Gastrocnemius medialis (tissue), 4 donors: ENCODE measurements around the gene CXorf58. TPM values are rescaled to one million over a fixed set of nuclear protein-coding genes. Genes with fewer than 3 reads are reported as not detected.
"Not testable (repeated sequence)": the region's sequence is repeated elsewhere in the genome, so short reads cannot be mapped to it uniquely, and the experiment has no call there.

ENCODE experiments used
- ATAC-seq, 2 donors: fragments of 150-250 bp; one replicate each; pipeline ENCODE4 v1.9.1; 2016
- DNase-seq, 2 donors: peaks; one replicate each; pipeline ENCODE4 v3.0.0-alpha.2; 2019
- H3K27ac ChIP-seq, 4 donors: fragments of 200-600 bp; sonication (generic); 1 replicate in 1 of 4; 2 replicates in 3 of 4; pipeline ENCODE4 v1.5.1; 2016 to 2018; ENCODE audit warnings: mild to moderate bottlenecking in 2 of 4, moderate library complexity in 1 of 4
- H3K27me3 ChIP-seq, 3 donors: fragments of 200-600 bp; sonication (generic) in 2 of 3; 1 replicate in 1 of 3; 2 replicates in 2 of 3; pipeline versions ENCODE4 v1.5.1 to v1.6.0; 2016 to 2019; ENCODE audit warnings: mild to moderate bottlenecking in 1 of 3, moderate library complexity in 1 of 3
- H3K36me3 ChIP-seq, 2 donors: fragments of 200-600 bp; sonication (generic) in 1 of 2; one replicate each; pipeline ENCODE4 v1.5.1; 2017 to 2018
- H3K4me1 ChIP-seq, 2 donors: fragments of 200-600 bp; sonication (generic) in 1 of 2; one replicate each; pipeline ENCODE4 v1.5.1; 2016 to 2017; ENCODE audit warnings: mild to moderate bottlenecking in 2 of 2
- H3K4me3 ChIP-seq, 4 donors: fragments of 200-600 bp; sonication (generic) in 3 of 4; 1 replicate in 1 of 4; 2 replicates in 3 of 4; pipeline ENCODE4 v1.5.1; 2016 to 2019; ENCODE audit warnings: mild to moderate bottlenecking in 2 of 4
- H3K9me3 ChIP-seq, 3 donors: fragments of 200-600 bp; sonication (generic) in 2 of 3; 1 replicate in 1 of 3; 2 replicates in 2 of 3; pipeline ENCODE4 v1.5.1; 2016 to 2019
- POLR2A ChIP-seq, 2 donors: fragments of 450-650 bp; IDR thresholded peaks; one replicate each; pipeline ENCODE4 v1.6.1; 2017; ENCODE audit warnings: antibody characterized with exemption in 2 of 2, mild to moderate bottlenecking in 2 of 2, moderate library complexity in 2 of 2
- in situ Hi-C, 4 donors: fragments of 200-750 bp; cut with MboI; loops; one replicate each; pipeline versions ENCODE4 v1.15.0 to v1.8.0; 2017; ENCODE audit warnings: low sequenced_read_pairs in 4 of 4
- intact Hi-C: fragments of 100-400 bp; cut with DNase I; formaldehyde crosslinking; loops from one replicate; pipeline ENCODE4 v1.15.1; 2023; ENCODE audit warnings: low total_unique reads
- total RNA-seq, 4 donors: library from RNA; depleted of rRNA; stranded (reverse); fragments of >200 nt; gene quantifications; one replicate each; pipeline versions ENCODE4 v1.1.0 to v1.2.3, GENCODE V29; 2016
- TF ChIP-seq, protein P1 (sequence below), 5 experiments: fragments of 450-650 bp in 3 of 5; fragments of 200-600 bp in 2 of 5; sonication (generic) in 2 of 5; IDR thresholded peaks in 4 of 5; conservative IDR thresholded peaks in 1 of 5; 1 replicate in 4 of 5; 2 replicates in 1 of 5; pipeline ENCODE4 v1.5.1; 2016 to 2019; ENCODE audit warnings: antibody characterized with exemption in 5 of 5, mild to moderate bottlenecking in 3 of 5, moderate library complexity in 3 of 5

Gene CXorf58
- total RNA-seq, 4 donors from 2014 or later = 3.1 TPM; not detected in 3

DNA sequence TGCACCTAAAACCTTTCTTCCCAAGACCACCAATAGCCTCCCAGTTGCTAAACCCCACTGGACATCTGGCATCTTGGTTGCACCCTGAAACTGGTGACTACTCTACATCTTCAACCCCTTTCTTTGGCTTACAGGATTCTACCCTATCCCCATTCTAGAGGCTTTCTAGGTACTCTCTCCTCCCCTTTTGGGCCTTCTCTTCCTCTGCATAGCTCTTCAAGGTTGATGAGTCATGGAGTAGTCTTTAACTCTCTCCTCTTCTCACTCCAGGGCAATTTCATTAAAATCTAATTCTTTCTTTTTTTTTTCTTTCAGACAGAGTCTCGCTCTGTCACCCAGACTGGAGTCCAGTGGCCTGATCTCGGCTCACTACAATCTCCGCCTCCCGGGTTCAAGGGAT, 16.9 kb upstream of the CXorf58 start:
- no peaks in the 10 kb centered on the region for H3K27me3 ChIP-seq
- TF ChIP-seq, protein P1, sequence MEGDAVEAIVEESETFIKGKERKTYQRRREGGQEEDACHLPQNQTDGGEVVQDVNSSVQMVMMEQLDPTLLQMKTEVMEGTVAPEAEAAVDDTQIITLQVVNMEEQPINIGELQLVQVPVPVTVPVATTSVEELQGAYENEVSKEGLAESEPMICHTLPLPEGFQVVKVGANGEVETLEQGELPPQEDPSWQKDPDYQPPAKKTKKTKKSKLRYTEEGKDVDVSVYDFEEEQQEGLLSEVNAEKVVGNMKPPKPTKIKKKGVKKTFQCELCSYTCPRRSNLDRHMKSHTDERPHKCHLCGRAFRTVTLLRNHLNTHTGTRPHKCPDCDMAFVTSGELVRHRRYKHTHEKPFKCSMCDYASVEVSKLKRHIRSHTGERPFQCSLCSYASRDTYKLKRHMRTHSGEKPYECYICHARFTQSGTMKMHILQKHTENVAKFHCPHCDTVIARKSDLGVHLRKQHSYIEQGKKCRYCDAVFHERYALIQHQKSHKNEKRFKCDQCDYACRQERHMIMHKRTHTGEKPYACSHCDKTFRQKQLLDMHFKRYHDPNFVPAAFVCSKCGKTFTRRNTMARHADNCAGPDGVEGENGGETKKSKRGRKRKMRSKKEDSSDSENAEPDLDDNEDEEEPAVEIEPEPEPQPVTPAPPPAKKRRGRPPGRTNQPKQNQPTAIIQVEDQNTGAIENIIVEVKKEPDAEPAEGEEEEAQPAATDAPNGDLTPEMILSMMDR (IDR thresholded peaks at IDR 0.05 in 4 of 5, conservative IDR thresholded peaks at IDR 0.05 in 1 of 5) = no peak
- TF ChIP-seq POLR2A (IDR thresholded peaks at IDR 0.05) = no peak
- no peaks in the 10 kb centered on the region for H3K36me3 ChIP-seq
- DNase-seq (no peak), ATAC-seq (no peak)
- no peak overlapping the region for H3K27ac ChIP-seq
- no peak overlapping the region for H3K4me3 ChIP-seq
- in situ Hi-C loops (no loop called here), intact Hi-C loops (no loop called here)
- H3K4me1 ChIP-seq = no peaks in the 10 kb centered on the region
- no peaks in the 10 kb centered on the region for H3K9me3 ChIP-seq

DNA sequence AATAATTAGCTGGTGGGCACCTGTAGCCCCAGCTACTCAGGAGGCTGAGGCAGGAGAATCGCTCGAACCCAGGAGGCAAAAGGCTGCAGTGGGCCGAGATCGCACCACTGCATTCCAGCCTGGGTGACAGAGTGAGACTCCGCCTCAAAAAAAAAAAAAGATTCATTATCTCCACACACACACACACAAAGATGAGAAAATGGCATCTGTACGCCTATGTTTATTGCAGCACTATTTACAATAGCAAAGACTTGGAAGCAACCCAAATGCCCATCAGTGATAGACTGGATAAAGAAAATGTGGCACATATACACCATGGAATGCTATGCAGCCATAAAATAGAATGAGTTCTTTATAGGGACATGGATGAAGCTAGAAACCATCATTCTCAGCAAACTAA, 12.8 kb upstream of the CXorf58 start:
- in situ Hi-C loops = not testable (repeated sequence)

DNA sequence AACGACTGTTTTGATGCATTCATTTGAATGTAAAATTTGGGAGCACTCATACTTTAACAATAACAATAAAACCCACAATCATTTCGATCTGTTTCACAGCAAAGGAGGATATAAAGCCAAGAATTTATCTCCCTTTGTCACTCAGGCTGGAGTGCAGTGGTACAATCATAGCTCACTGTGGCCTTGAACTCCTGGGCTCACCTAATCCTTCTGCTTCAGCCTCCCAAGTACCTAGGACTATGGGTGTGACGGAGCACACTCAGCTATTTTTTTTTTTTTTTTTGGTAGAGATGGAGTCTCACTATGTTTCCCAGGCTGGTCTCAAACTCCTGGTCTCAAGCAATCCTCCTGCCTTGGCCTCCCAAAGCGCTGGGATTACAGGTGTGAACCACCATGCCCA, 11.3 kb upstream of the CXorf58 start:
- H3K27ac ChIP-seq, H3K27me3 ChIP-seq, in situ Hi-C loops, H3K9me3 ChIP-seq, H3K36me3 ChIP-seq, ATAC-seq, DNase-seq, intact Hi-C loops, H3K4me3 ChIP-seq: not testable (repeated sequence)
- H3K4me1 ChIP-seq = peaks cover 13 to 17% of the 10 kb centered on the region in 2 donors

More for the DNA sequence above, 12.8 kb upstream of the CXorf58 start:
- H3K27ac ChIP-seq, DNase-seq, ATAC-seq, H3K4me3 ChIP-seq, intact Hi-C loops, H3K4me1 ChIP-seq, H3K36me3 ChIP-seq, H3K27me3 ChIP-seq, H3K9me3 ChIP-seq: not testable (repeated sequence)

DNA sequence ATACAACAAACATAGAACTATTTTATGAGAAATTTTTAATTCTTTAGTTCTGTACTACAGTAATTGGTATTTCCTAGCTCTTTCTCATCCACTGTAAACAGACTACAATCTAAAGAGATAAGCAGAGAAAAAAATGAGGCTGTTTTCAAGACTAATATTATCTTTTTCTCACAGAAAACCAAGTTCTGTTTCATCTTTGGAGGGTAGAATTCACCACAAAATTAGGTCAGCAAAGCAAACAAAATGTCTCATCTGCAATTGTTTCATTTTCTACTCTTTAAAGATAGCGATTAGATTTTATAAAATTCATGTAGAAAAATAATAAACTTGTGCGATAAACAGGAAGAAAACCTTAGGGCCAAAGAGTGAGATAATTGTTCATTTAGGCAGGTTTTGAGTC, 10.8 kb upstream of the CXorf58 start:
- H3K4me3 ChIP-seq = no peak overlapping the region
- intact Hi-C loops = no loop called here
- peaks cover 13 to 21% of the 10 kb centered on the region in 2 donors for H3K4me1 ChIP-seq
- no peaks in the 10 kb centered on the region for H3K9me3 ChIP-seq
- H3K36me3 ChIP-seq = no peaks in the 10 kb centered on the region
- in situ Hi-C loops = no loop called here
- ATAC-seq (no peak), DNase-seq (no peak)
- H3K27ac ChIP-seq = no peak overlapping the region
- no peak for TF ChIP-seq POLR2A (IDR thresholded peaks at IDR 0.05)
- TF ChIP-seq, protein P1 (IDR thresholded peaks at IDR 0.05 in 4 of 5, conservative IDR thresholded peaks at IDR 0.05 in 1 of 5) = no peak
- H3K27me3 ChIP-seq = no peaks in the 10 kb centered on the region

DNA sequence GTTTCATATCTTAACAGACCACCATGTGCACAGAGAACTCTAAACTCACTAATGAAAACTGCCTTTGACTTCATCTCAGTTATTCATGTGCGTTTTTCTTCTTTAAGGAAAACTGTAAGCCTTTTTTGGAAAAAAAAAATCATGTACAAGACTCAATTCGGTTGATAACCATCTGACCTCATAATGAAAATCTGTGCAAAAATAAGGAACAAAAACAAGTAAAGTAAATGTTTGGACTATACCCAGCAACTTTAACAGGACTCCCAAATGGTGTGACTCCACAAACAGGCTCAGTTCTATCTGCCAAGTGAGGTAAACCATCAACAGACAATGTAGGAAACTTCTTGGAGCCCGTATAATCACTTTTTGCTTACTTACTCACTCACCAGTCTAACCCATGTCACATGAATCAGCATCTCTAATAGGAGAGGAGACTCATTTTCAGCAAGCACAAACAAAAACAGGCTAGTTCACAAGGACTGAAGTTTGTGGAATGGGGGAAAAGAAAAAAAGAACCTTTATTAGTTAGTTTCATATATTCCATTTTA, 9.3 kb upstream of the CXorf58 start:
- no peaks in the 10 kb centered on the region for H3K36me3 ChIP-seq
- H3K4me3 ChIP-seq = no peak overlapping the region
- intact Hi-C loops (no loop called here), in situ Hi-C loops (no loop called here)
- TF ChIP-seq, protein P1 (IDR thresholded peaks at IDR 0.05 in 4 of 5, conservative IDR thresholded peaks at IDR 0.05 in 1 of 5) = no peak
- peak overlapping the region in 1 of 4 donors; percentile 9 for H3K27ac ChIP-seq
- ATAC-seq (no peak), DNase-seq (no peak)
- peaks cover 13 to 25% of the 10 kb centered on the region in 2 donors for H3K4me1 ChIP-seq
- H3K27me3 ChIP-seq = no peaks in the 10 kb centered on the region
- no peaks in the 10 kb centered on the region for H3K9me3 ChIP-seq
